NCI-H510A treated with DMSO at 0.1 percent for 48 hours (cell line): ENCODE measurements around the gene GDAP1L1.

Experiments
- DNase-seq: peaks from one replicate; lab custom pipeline; 2025; lab: John Stamatoyannopoulos, UW

Gene GDAP1L1

GRCh38 chr20:44247131-44247571, at the start of gene GDAP1L1:
GDAP1L1 (plus strand) TSS chr20:44247308; CDS start chr20:44247335, 27 bp downstream.
- no peak for DNase-seq

- DNase-seq: no peak
Measured at GRCh38 chr20:44198872-44199271, 48.2 kb upstream of the GDAP1L1 start.

- no peak for DNase-seq
Measured at GRCh38 chr20:44199877-44200276, 47.2 kb upstream of the GDAP1L1 start.

GRCh38 chr20:44200371-44200770, 46.7 kb upstream of the GDAP1L1 start:
- DNase-seq: no peak

GRCh38 chr20:44200983-44201382, 46.1 kb upstream of the GDAP1L1 start:
- peak; percentile 36 for DNase-seq

GRCh38 chr20:44203161-44203560, 43.9 kb upstream of the GDAP1L1 start:
- no peak for DNase-seq

GRCh38 chr20:44204156-44204831, 42.8 kb upstream of the GDAP1L1 start:
- DNase-seq: no peak

GRCh38 chr20:44204832-44205215, 42.3 kb upstream of the GDAP1L1 start:
- no peak for DNase-seq

- no peak for DNase-seq
Measured at GRCh38 chr20:44206132-44206531, 41.0 kb upstream of the GDAP1L1 start.

GRCh38 chr20:44207126-44207723, 39.9 kb upstream of the GDAP1L1 start:
- DNase-seq: no peak

GRCh38 chr20:44208165-44208564, 38.9 kb upstream of the GDAP1L1 start:
- DNase-seq: no peak

- DNase-seq: no peak
Measured at GRCh38 chr20:44208770-44209169, 38.3 kb upstream of the GDAP1L1 start.

GRCh38 chr20:44209686-44210405, 37.3 kb upstream of the GDAP1L1 start:
- DNase-seq: no peak

GRCh38 chr20:44210406-44211176, 36.5 kb upstream of the GDAP1L1 start, which contains the start of gene OSER1:
OSER1 (minus strand) TSS chr20:44210771; CDS start chr20:44206957, 3,814 bp downstream.
- DNase-seq: peak; percentile 93

GRCh38 chr20:44211177-44212039, 35.7 kb upstream of the GDAP1L1 start:
- peak; percentile 59 for DNase-seq

GRCh38 chr20:44212792-44213191, 34.3 kb upstream of the GDAP1L1 start:
- no peak for DNase-seq

GRCh38 chr20:44215125-44215524, 32.0 kb upstream of the GDAP1L1 start:
- DNase-seq: peak; percentile 42

- DNase-seq: peak; percentile 79
Measured at GRCh38 chr20:44217342-44218092, 29.6 kb upstream of the GDAP1L1 start.

GRCh38 chr20:44218446-44218845, 28.7 kb upstream of the GDAP1L1 start:
- DNase-seq: no peak

- DNase-seq: no peak
Measured at GRCh38 chr20:44219170-44219730, 27.9 kb upstream of the GDAP1L1 start.
